AG09319 (cell line): Measurements from ENCODE around the gene MRPL55.

Experiments
- DNase-seq: peaks from one replicate; pipeline ENCODE4 v3.0.0-alpha.2; 2010; ENCODE audit warnings: low read depth; ENCODE audit errors: extremely low read depth
- CTCF ChIP-seq: IDR thresholded peaks from 2 replicates; pipeline ENCODE4 v1.5.1; 2011; ENCODE audit warnings: low read depth, mild to moderate bottlenecking, inconsistent platforms, low read length, moderate library complexity

The MRPL55 gene

GRCh38 chr1:228146417-228147150 lies 37.5 kb upstream of the MRPL55 start:
- DNase-seq: no peak
- no peak for TF ChIP-seq CTCF

- TF ChIP-seq CTCF: no peak
- no peak for DNase-seq
These were observed 36.6 kb upstream of the MRPL55 start for GRCh38 chr1:228145463-228146416.

GRCh38 chr1:228144993-228145343 lies 35.9 kb upstream of the MRPL55 start:
- DNase-seq: no peak
- no peak for TF ChIP-seq CTCF

GRCh38 chr1:228144193-228144992 lies 35.3 kb upstream of the MRPL55 start:
- DNase-seq: no peak
- no peak for TF ChIP-seq CTCF

- no peak for TF ChIP-seq CTCF
- no peak for DNase-seq
These were observed 34.5 kb upstream of the MRPL55 start for GRCh38 chr1:228143480-228144192.

GRCh38 chr1:228142701-228143136 lies 33.6 kb upstream of the MRPL55 start:
- no peak for DNase-seq
- TF ChIP-seq CTCF: no peak
